DMS153 (cell line): ENCODE data around the gene ITGA11.

Experiments used
- DNase-seq: peaks from one replicate; lab custom pipeline; 2025; lab: John Stamatoyannopoulos, UW

ITGA11 gene, protein sequence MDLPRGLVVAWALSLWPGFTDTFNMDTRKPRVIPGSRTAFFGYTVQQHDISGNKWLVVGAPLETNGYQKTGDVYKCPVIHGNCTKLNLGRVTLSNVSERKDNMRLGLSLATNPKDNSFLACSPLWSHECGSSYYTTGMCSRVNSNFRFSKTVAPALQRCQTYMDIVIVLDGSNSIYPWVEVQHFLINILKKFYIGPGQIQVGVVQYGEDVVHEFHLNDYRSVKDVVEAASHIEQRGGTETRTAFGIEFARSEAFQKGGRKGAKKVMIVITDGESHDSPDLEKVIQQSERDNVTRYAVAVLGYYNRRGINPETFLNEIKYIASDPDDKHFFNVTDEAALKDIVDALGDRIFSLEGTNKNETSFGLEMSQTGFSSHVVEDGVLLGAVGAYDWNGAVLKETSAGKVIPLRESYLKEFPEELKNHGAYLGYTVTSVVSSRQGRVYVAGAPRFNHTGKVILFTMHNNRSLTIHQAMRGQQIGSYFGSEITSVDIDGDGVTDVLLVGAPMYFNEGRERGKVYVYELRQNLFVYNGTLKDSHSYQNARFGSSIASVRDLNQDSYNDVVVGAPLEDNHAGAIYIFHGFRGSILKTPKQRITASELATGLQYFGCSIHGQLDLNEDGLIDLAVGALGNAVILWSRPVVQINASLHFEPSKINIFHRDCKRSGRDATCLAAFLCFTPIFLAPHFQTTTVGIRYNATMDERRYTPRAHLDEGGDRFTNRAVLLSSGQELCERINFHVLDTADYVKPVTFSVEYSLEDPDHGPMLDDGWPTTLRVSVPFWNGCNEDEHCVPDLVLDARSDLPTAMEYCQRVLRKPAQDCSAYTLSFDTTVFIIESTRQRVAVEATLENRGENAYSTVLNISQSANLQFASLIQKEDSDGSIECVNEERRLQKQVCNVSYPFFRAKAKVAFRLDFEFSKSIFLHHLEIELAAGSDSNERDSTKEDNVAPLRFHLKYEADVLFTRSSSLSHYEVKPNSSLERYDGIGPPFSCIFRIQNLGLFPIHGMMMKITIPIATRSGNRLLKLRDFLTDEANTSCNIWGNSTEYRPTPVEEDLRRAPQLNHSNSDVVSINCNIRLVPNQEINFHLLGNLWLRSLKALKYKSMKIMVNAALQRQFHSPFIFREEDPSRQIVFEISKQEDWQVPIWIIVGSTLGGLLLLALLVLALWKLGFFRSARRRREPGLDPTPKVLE

DNA sequence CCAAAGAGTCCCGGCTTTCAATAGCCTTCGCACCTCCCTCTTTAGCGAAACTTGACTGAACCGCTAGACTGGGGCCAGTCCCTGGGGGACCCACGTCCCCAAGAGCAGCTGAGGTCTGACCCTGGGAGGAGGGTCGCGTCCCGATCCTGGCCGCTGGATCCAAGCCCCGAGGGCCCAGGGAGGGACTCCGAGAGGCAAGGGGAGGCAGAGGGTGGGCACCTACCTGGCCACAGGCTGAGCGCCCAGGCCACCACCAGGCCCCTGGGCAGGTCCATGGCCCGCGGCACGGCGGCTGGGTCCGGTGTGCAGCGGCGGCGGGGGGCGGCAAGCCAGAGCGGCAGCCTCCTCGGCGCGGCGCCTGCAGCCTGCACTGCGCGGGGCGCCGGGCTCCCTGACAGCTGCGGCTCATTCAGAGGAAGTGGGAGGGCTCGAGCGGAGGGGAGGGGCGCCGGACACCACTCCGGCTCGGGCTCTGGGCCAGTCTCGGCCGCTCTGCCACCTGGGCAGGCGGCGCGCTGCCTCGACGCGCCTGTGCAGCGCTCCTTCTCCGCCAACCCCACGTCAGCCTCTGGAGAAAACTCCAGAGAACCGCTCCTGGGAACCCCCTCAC is at the start of gene ITGA11:
Gene ITGA11, minus strand, starts transcription at position 372 of the 610 bp plus-strand sequence. Its CDS starts 97 bp downstream, at position 275.
- no peak for DNase-seq

DNA sequence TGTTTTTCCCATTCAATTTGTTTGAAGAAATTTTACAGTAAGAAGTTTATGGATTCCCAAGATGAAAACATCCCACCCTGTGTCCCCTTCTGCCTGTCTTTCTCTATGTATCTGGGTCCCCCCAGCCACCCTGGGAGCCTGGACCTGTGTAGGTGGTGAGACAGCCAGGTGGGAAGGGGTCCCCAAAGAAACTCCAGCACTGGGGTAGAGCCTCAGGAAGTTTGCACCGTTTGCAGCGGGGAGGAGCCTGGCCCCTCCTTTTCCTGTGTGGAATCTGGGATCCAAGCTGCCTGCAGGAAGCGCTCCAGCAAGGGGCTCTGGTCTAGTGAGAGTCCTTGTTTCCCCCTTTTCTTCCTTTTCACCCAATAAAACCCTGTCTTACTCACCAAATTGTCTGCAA is 49.4 kb upstream of the ITGA11 start:
- no peak for DNase-seq

DNA sequence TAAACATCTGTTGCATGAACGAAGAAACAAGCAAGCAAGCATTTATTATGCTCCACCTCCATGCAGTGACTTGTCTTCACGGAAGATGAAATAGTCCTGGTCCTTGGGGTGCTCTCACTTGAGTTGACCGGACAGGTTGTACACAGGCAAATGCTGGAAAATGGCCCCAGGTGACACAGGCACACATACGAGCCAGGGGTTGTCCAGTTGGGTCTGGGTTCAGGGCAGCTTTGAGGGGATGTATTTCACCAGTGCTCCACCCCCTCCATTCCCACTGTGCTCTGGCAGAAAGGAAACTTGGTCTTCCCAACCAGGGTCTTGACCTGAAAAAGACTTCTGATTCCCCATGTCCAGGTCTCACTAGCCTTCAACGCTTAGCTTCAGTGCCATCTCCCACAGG is 48.3 kb upstream of the ITGA11 start:
- no peak for DNase-seq

DNA sequence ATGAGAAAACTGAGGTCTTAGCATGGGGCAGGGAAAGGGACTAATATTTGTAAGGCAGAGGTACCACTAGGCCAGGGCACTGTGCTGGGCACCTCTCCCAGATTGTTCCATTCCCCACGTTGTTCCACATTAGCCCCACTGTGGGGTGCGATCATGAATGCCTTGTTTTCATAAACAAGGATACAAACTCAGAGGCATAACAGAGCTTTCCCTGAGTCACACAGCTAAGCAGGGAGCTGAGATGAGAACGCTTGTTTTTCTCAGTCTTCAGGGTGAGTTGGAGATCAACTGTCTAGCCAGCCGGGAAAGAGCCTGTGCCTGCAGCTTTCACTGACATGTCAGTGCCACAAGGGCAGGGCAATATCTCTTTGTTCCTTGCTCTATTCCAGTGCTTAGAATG is 47.9 kb upstream of the ITGA11 start:
- no peak for DNase-seq

DNA sequence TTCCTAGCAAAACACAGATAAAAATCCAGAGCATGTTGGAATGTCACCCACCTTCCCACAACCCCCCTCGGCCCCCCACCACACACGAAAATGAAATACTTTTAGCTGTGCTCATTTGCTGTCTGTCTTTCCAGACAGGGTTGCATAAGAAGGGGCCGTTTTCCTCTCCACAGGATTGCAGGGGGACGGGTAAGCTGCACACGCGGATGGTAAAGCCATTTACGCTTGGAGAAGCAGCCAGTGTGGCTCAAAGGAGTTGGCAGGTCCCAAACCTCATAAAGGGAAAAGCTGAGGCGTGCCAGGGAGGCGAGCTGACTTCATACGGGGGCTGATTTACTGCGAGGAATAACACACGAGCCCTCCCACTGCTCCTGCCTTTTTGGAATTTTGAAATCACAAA is 47.4 kb upstream of the ITGA11 start:
- no peak for DNase-seq

DNA sequence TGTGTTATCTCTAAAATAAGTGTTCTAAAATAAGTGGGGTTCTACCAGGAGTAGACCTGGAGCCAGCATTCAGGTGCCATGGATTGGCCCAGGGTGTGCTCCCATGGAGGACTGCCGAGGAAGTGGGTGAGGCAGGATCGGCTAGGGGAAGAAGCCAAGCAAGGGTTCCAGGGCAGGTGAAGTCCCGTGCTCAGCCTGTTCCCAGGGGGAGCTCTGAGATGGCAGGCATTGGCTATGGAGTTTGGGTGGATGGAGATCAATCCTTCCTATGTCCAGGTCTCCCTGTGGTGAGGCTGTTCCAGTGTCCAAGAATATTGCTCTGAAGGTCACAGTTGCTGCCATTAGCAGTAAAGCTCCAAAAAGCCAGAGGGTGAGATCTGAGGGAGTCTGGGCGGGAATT is 46.9 kb upstream of the ITGA11 start:
- DNase-seq, result no peak

DNA sequence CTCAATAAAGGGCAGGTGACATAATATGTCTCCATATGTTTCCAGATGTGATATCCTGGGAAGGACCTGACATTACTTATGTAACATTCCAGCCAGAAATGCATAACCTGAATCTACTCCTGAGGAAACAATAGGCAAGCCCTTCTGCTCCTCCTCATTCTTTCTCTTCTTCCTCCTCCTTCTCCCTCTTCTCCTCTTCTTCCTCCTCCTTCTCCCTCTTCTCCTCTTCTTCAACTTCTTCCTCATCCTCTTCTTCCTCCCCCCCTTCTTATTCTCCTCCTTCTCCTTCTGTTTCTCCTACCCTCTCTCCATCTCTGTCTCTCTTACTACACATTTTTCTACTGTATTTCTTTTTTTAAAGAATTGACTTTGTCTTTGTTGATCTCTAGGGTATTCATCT is 43.5 kb upstream of the ITGA11 start:
- no peak for DNase-seq

DNA sequence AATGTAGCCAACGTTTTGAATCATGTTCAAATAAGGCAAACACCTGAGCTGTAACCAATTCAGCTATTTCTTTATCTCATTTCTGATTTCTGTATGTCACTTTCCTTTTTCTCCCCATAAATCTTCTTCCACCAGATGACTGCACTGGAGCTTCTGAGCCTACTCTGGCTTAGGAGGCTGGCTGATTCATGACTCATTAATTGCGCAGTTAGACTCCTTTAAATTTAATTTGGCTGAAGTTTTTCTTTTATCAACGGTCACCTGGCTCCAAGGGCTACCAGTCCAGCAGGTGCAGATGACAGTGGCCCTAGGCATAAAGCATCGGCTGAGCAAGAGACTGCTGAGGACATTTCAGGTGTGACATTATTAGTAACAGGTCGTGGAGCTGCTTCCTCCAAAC is 39.6 kb upstream of the ITGA11 start:
- DNase-seq, result no peak

DNA sequence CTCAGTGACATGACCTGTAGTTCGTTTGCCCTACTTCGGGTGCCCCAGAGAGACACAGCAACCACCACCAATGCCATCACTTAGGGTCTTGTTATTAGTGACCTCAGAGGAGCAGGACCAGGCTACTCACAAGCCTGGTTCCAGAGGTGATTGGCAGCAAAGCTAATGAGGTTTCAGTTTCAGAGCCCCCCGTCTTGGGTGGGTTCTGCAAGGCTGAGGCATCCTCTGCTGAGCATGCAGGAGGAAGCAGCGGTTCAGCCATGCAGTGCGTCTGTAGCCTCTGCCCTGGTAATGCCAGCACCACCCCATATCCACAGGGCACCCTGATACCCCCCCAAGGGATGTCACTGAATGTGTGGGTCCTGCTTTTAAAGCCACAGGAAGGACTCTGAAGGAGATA is 39.0 kb upstream of the ITGA11 start:
- DNase-seq, result no peak

DNA sequence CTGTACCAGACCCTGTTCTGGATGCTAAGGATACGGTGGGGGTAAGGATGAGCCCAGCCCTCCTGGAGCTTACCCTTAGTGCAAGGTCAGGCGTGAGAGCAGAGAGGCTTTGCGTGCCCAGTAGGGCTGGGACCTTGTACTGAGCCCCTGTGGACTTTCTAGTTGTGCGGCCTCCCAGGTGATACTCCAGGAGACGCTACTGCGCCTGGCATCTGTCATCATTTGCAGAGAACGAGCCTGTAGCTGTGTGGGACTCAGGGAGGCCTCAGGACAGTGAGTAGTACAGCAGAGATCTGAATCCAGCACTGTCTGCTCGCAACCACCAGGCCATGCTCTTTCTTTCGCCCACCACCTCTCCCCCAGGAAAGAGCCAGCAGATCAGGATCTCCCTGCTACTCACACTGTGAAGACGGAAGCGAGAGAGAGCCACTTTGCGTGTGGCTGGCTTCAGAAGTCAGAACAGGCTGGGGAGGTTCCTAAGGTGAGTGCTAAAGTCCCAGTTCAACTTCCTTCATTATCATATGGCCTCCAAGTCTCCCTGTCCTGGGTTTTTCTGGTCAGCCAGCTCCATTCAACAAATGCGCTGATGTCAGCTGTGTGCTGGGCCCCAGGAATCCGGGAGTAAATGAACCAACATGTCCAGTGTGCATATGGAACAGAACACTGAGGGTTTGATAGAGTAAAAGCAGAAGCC is 38.2 kb upstream of the ITGA11 start:
- DNase-seq, result no peak

DNA sequence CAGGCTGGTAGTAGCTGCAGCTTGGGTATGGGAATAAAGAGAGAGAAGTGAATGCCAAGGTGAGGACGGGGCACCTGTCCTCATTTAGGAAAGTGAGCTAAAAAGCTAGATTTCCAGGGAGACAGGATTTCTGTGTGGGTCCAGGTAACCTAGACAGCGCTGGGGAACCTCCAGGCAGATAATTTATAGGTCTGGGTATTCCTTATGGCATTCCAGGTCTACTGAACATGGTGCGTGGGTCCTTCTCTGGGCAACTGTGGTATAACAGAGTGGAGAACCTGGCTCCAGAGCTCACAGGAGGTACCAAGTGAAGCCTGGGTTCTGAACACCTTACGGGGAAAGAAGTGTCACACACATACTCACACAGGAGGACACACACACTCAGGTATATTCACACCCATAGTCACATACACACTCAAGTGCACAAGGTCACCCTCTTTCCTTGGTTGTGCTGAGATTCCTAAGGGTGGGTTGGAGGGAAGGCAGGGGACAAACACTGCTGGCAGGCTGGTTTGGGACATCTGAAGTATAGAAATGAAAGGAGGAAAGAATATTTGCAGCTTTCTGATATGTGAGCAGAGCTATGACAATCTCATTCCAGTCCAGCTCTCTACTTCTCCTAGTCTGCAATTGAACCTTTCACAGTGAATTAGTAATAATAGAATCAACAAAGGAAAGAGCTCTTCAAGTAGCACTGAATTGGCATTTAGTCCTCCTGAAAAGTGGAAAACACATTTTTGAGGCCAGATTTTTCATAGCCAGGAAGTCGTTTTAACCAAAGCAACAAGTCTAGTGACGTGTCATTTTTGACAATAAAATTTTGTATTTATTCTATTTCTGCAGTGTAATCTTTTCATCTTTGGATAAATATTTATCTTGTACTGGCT is 37.4 kb upstream of the ITGA11 start:
- no peak for DNase-seq

DNA sequence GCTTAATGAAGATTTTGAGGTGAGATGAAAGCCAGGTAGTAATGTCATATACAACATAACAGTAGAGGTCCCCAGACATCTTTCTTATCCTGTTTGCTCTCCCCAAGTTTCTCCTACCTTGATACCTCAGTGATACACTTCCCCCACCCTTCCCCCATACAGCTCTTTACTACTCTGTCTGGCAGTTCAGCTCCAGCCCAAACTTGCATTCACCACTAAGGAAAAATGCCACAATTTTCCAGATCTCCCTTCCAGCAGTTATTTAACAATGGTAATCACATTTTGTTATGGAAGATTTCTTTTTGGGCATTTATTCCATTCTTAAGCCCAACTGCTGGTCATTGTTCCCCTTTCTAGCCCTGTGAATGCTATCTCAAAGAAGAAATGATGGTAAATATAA is 34.9 kb upstream of the ITGA11 start:
- no peak for DNase-seq

DNA sequence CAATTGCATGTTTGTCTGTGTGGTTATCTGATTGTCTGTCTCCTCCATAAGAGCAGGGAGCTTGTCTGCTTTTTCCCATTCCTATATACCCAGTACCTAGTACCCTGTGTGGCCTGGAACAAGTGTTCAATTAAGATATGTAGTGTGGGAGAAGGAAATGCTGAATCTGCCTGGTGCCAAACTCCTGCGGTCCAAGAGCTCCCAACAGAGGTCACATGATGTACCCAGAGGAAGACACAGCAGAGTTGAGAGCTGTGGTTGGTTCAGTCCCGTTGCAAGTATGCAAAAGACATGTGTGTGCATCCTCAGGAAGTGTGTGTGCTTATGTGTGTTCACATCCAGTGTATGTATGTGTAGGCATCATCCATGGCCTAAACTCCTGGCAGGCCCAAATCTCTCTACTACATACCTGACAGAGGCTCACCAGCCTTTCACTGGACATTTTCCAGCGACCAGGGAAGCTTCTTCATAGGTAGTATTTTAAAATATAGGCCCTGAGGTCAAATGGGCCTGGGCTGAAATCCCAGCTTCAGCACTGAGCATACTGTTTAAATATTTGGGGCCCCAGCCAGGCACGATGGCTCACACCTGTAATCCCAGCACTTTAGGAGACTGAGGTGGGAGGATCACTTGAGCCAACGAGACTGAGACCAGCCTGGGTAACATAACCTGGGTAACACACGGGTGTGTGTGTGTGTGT is 34.0 kb upstream of the ITGA11 start:
- DNase-seq, result no peak

DNA sequence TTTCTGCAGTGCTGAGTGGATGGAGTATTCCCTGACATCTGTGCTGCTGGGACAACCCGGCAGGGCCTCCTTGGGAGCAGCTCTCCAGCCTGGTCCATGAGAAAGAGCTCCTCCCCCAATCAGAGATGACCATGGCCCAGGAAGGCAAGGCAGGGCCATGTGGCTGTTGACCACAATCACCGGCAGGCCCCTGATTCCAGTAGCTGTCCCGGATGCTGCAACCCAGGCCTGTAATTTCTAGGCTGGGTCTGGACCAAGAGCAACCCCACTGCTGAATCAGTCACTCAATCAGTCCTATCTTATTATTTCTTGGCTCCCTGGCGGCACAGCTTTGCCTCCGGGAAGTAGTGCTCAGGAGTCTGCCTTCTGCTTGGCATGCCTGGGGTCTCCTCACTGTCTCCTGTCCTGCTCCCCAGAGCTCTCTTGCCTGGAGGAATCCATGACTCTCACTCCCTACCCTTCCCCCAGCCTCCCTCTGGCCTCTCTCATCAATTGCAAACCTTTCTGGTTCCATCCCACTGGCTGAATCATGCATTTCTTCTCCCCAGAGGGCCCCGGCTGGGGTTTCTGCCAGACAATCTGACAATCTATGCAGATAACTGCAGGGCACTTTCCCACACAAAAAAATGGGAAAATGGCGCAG is 32.6 kb upstream of the ITGA11 start:
- no peak for DNase-seq

DNA sequence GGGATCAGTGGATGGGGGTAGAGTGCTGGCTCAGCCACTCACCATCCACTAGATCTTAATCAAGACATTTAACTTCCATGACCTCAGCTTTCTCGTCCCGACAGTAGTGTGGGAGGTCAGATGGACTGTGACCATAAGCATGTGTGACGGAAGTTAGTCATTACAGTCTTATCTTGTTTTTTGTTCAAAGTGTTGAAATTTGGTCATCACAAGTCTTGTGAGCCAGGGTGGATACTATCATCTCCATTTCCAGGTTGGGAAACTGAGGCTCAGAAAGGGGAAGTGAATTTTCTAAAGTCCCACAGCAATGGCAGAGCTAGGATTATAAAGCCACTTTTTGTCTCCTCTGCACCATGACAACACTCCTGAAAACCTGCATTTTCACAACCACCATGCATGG is 32.0 kb upstream of the ITGA11 start:
- DNase-seq, result no peak

DNA sequence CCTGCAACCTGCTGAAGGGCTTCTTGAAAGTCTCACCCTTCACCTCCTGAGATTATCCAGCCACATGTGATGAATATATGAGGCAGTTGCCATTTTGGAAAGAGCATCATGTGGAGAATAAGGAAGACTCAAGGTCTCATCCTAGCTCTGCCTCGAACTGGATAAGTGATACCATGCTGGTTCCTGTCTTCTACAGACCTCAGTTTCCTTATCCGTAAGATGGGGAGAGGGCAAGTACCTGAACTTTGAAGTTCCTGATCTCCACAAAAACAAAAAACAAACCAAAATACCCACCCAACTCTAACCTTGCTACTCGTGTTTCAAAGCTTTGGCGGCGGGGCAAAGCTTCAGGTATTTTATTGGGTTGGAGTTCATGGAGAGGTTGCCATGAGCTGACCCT is 31.5 kb upstream of the ITGA11 start:
- DNase-seq, result no peak

DNA sequence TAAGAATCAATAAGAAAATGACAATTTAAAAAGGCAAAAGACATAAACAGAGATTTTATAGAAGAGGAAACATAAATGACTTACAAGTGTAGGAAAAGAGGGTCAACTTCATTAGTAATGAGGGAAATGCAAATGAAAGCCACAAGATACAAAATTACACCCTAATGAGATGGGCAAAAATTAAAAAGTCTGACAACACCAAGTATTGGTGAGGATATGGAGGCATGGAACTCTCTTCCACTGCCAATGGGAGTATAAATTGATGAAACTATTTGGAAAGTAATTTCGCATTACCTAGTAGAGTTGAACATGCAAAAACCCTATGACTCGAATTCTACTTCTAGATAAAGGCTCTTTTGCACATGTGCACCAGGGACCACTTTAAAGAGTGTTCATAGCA is 28.2 kb upstream of the ITGA11 start:
- DNase-seq, result no peak

DNA sequence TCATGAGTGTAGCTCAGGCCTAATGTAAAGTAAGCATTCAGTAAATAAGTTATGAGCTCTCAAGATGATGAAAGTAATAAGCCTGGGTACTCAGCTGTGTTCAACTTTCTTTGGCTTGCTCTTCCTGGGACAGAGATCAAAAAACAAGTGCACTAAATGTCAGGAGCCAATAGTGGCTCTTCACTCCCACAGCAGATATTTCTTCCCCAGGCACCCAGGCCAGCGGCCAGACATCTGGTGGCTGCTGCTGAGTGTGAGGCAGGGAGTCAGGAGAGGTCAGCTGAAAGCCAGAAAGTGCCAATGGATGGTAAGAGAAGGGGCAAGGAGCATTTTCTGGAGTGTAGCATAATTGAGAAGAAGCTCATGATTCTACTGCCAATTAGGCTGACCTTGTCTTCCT is 18.2 kb upstream of the ITGA11 start:
- no peak for DNase-seq

DNA sequence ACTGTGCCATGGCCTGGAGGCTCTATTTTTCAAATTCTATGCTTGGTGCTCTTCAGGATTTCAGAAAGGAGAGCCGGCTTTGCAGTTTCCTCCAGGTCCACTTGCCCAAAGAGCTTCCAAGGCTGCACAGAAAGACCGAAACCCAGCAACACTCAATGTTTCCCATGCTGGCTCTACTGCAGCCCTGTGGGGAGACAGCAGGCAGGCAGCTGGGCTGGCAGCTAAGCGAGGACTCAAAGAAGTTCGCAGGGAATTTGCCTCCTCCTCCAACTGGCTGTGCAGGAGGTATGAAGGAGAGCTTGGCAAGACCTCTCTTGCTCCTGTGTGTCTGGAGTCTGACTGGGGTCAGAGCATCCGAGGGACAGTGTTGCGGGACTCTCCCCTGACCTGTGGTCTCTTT is 17.4 kb upstream of the ITGA11 start:
- DNase-seq, result no peak
